GM18511 (cell line): Measurements from ENCODE around the gene UST.

Source experiments
- ATAC-seq: cut with Tn5 transposase; IDR thresholded peaks from one replicate; pipeline ENCODE4 v1.9.1; 2021; ENCODE audit warnings: mild to moderate bottlenecking, moderate library complexity; ENCODE audit not compliant: unreplicated experiment

The UST gene, protein sequence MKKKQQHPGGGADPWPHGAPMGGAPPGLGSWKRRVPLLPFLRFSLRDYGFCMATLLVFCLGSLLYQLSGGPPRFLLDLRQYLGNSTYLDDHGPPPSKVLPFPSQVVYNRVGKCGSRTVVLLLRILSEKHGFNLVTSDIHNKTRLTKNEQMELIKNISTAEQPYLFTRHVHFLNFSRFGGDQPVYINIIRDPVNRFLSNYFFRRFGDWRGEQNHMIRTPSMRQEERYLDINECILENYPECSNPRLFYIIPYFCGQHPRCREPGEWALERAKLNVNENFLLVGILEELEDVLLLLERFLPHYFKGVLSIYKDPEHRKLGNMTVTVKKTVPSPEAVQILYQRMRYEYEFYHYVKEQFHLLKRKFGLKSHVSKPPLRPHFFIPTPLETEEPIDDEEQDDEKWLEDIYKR

GRCh38 chr6:148746363-148747144 lies at the start of gene UST:
TSS of gene UST (plus strand) at chr6:148747030. CDS start at chr6:148747431, 401 bp downstream.
- ATAC-seq = peak; percentile 53

- ATAC-seq = no peak
These were observed 48.9 kb upstream of the UST start for GRCh38 chr6:148697895-148698440.

- ATAC-seq = no peak
These were observed 48.1 kb upstream of the UST start for GRCh38 chr6:148698671-148699180.

DNA sequence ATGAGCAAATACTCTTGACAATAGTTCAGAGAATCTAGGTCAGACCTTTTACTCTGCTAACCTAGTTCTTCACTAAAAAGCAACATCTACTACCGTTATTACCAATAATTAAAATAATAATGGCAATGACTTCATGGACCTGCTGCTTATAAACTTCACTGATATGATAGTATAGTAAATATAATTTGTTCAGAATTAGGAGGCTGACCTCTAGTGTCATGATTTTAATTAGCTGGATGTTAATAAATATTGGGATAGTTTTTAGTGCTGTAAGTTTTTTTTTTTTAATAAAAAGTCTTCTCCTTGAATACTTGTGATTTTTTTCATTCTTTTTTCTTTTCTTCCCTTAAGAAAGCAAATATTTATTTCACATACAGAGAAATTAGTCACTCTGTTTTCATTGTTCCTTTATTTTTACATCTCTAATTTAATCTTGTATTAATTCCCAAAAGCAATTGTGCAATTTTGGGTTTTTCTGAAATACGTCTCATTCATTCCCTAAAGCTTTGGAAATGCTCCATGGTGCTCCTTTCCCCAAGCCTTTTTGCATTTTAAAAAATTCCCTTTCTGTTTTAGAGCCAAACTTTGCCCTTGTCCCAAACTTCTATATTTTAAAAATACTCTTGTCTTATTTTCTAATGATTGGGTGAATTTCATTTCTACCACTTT lies 46.6 kb upstream of the UST start:
- ATAC-seq = no peak

DNA sequence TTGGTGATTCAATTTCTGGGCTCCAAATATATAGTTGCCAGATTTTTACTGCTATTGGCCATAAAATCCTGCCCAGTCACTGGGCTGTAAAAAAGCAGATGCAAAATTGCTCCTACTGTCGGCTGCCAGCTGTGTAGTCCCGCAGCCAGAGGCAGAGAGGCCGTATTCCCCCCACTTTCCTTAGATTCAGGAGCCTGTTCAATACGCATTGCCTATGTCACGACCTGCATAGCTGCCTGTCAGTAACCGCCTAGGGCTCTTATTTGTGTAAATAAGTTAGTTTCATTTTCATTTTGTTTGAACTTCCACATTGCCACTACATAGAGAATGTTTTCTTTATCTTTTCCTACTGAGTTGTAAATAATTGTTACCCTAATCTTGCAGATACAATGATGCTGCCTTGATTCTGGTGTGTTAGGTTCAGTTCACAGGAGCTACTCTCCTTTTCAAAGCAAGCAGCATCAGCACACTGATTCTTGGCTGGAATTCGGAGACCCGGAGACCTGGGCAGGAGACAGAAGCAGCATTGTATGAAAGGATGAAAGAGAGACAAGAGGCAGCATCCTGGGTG lies 46.0 kb upstream of the UST start:
- ATAC-seq = peak; percentile 86

- ATAC-seq = peak; percentile 31
These were observed 45.5 kb upstream of the UST start for GRCh38 chr6:148701375-148701774.

GRCh38 chr6:148703900-148704299 lies 42.9 kb upstream of the UST start:
- no peak for ATAC-seq

- no peak for ATAC-seq
These were observed 42.2 kb upstream of the UST start for GRCh38 chr6:148704400-148705246.

DNA sequence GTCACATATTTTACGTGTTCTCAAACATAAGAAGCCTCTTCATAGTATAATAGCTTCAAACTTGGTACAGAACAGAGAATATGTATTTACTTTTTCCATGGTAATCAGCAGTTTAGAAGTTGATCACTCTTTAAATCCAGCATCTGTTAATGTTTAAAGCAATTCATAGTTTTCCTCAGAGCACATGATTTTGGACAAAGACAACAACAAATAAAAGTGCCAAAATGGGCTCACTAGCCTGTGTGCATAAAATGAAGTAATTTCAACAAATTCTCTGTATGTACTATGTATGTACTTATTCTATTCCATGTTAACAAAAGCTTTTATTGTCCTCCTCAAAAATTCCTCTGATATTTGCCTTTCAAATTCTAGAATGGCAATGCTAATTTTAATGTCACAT lies 38.1 kb upstream of the UST start:
- no peak for ATAC-seq

GRCh38 chr6:148709577-148709976 lies 37.3 kb upstream of the UST start:
- no peak for ATAC-seq

GRCh38 chr6:148711833-148712654 lies 34.8 kb upstream of the UST start:
- ATAC-seq = no peak

- ATAC-seq = no peak
These were observed 33.6 kb upstream of the UST start for GRCh38 chr6:148713033-148713738.

DNA sequence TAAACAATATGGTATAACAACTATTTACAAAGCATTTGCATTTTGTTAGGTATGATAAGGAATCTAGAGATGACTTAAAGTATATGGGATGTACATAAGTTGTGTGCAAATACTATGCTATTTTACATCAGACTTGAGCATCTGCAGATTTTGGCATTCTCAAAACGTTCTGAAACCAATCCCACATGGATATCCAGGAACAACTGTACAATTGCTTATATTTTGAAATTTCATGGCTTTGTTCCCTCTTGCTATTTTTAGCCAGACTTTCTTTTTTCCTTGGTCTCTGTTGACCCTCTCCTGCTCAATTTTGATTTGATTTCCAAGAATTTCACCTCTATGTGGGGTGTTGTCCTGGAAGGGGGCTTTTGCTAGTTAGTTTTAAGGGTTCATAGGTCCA lies 32.9 kb upstream of the UST start:
- no peak for ATAC-seq

DNA sequence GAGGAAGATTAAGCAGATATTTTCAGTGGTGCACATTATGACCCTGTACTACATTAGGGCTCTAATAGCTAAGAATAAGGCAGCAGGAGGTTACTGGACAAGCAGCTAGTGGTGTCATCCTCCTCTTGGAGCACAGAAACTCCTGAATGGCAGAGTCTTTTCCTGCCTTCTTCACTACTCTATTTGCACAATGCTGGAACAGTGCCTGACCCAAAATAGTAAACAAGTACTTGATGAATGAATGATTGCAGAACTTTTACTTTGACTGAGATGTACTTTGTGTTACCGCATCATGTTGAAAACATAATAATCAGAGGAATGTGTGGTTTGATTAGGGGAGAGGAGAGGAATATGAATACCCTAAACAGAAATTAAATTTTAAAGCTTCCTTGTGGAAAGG lies 30.0 kb upstream of the UST start:
- no peak for ATAC-seq

DNA sequence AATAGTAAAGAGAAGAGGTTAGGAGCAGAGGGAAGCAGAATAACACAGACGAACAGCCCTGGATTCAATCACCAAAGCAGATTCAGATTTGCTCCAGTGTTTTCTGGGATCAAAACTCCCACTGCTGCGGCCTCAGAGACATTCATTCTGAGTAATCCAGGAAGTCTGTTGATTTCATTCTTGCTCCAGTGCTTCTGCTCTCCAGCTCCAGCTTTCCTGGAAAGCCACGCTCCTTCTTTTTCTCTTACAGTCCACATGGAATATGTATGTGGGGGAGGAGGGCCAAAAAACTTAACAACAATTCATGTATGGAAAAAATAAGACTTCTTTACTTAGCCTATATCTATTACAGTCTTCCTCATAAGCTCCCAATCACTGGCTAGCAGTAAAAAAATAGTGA lies 26.4 kb upstream of the UST start:
- ATAC-seq = no peak

- no peak for ATAC-seq
These were observed 25.9 kb upstream of the UST start for GRCh38 chr6:148720897-148721296.

DNA sequence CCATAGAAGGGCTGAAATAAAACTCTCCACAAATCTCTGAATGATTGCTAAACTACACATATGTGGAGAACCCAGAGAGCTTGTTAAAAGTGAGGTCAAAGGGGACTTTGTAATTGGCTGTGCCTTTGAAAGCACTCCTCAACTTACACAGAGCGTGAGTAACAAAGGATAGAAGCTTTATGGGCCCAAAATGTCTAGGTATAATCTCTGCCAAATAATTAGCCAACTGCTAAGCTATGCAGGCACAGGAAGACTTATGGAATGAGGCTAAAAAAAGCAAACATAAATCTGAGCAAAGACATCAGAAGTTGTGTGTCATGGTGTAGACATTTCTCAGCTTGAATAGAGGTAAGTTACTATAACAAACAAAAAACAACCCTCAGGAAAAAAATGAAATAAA lies 23.3 kb upstream of the UST start:
- no peak for ATAC-seq

DNA sequence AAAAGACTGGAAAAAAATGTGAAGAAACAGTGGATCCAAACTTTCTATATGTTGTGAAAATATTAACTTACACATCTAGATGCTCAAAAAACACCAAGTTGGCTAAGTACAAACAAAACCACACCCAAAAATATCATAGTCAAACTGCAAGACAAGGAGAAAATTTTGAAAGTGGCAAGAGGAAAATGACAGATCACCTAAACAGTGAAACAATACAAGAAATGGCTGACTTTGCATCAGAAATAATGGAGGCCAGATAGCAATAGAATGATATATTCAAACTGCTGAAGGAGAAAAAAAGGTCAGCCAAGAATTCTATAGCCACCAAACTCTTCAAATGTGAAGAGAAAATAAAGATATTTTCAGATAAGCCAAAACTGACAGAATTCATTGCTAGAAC lies 22.4 kb upstream of the UST start:
- ATAC-seq = no peak
